Activated naive CD4-positive, alpha-beta T cell treated with Interleukin-2 at 50 U/mL for 16 hours (primary cell): ENCODE results near the gene FXYD7.

Experiments
- DNase-seq: peaks from one replicate; pipeline ENCODE4 v3.0.0-alpha.2; 2020

The FXYD7 gene

GRCh38 chr19:35112995-35113688, 29.9 kb upstream of the FXYD7 start:
- DNase-seq = no peak

GRCh38 chr19:35114353-35115176, 28.5 kb upstream of the FXYD7 start:
- DNase-seq = peak; percentile 71

- no peak for DNase-seq
Observed at GRCh38 chr19:35115177-35115951, 27.7 kb upstream of the FXYD7 start, which contains the start of gene FXYD3. Gene FXYD3 (plus strand): TSS chr19:35115823. CDS start chr19:35119377, 3,554 bp downstream.

GRCh38 chr19:35116072-35116801, 26.8 kb upstream of the FXYD7 start:
- no peak for DNase-seq

- DNase-seq = no peak
Observed at GRCh38 chr19:35117116-35117515, 25.9 kb upstream of the FXYD7 start.

GRCh38 chr19:35117799-35118198, 25.3 kb upstream of the FXYD7 start:
- DNase-seq = no peak

- no peak for DNase-seq
Observed at GRCh38 chr19:35118268-35119020, 24.6 kb upstream of the FXYD7 start.

- DNase-seq = no peak
Observed at GRCh38 chr19:35119091-35119490, 24.0 kb upstream of the FXYD7 start.

- DNase-seq = no peak
Observed at GRCh38 chr19:35119578-35120155, 23.4 kb upstream of the FXYD7 start.

- no peak for DNase-seq
Observed at GRCh38 chr19:35120492-35120891, 22.6 kb upstream of the FXYD7 start.

- no peak for DNase-seq
Observed at GRCh38 chr19:35120898-35121297, 22.2 kb upstream of the FXYD7 start.

- no peak for DNase-seq
Observed at GRCh38 chr19:35122687-35123551, 20.1 kb upstream of the FXYD7 start.

- DNase-seq = no peak
Observed at GRCh38 chr19:35123573-35123972, 19.5 kb upstream of the FXYD7 start.

GRCh38 chr19:35124098-35125060, 18.7 kb upstream of the FXYD7 start:
- peak; percentile 88 for DNase-seq

- DNase-seq = no peak
Observed at GRCh38 chr19:35125270-35125717, 17.8 kb upstream of the FXYD7 start.

GRCh38 chr19:35125749-35126623, 17.1 kb upstream of the FXYD7 start:
- no peak for DNase-seq

GRCh38 chr19:35126624-35126959, 16.5 kb upstream of the FXYD7 start:
- DNase-seq = no peak

GRCh38 chr19:35127871-35128270, 15.2 kb upstream of the FXYD7 start:
- DNase-seq = no peak
